NCI-H82 (cell line): ENCODE data around the gene UTP18.
A peak's percentile ranks its signal among the peaks of the same experiment; 100 is the strongest.
"Not testable (repeated sequence)": the region's sequence is repeated elsewhere in the genome, so short reads cannot be mapped to it uniquely, and the experiment has no call there.

Experiments
- DNase-seq: peaks from one replicate; lab custom pipeline; 2025; lab: John Stamatoyannopoulos, UW

The UTP18 gene

DNA sequence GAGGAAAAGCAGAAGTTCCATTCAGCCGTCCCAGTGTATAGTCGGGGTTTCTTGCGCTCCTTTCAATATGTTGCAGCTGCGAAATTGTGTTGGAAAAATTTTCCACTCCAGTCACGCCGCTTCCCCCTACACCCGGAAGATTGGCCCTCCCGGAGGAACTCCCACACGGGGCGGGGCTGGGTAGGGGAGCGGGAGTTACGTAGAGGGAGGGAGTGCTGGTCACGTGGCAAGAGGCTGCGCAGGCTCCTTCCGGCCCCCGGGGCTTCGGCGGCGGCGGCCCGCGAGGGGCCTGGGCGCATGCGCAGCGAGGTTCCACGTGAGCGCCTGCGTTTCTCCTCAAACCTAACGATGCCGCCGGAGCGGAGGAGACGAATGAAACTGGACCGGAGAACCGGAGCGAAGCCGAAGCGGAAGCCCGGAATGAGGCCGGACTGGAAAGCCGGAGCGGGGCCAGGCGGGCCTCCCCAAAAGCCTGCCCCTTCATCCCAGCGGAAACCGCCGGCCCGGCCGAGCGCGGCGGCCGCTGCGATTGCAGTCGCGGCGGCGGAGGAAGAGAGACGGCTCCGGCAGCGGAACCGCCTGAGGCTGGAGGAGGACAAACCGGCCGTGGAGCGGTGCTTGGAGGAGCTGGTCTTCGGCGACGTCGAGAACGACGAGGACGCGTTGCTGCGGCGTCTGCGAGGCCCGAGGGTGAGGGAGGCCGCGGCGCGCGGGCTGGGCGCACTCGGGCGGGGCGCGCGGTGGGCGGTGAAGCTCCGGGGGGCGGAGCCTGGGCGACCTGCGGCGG, at the start of gene UTP18:
Gene UTP18 (plus strand): TSS at position 310 of the 787 bp plus-strand sequence. CDS start 39 bp downstream, at position 349.
- DNase-seq: peak; percentile 99

DNA sequence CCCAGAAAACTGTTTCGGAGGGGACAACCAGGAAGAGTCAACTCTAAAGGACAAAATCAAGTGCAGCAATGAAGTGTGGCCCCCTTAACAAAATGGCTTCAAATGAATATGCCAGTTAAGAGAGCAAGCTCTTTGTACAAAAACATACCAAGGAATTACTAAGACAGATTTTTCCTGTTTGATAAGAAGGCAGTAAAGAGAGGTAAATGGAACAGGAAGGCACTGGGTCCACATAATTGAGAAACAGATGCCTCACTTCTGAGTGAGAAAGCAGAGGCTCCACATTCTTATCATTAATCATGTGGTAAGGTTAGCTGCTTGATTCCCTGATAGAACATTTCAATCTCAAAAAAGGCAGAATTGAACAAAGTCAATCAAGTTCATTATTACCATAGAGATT, 45.4 kb upstream of the UTP18 start:
- no peak for DNase-seq

DNA sequence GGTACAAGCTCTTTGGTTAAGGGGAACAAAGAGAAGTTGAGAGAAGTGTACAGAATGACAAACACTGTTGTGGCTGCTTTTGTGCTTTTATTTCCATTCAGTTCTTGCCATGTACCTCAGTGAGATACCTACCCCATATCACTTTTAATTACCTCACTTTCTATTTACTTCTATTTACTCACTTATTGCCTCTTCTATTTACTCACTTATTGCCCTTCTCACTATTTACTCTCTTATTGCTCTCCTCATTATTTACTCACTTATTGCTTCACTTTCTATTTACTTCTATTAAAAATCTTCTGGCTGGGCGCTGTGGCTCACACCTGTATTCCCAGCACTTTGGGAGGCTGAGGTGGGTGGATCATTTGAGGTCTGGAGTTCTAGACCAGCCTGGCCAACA, 42.4 kb upstream of the UTP18 start:
- DNase-seq: no peak

DNA sequence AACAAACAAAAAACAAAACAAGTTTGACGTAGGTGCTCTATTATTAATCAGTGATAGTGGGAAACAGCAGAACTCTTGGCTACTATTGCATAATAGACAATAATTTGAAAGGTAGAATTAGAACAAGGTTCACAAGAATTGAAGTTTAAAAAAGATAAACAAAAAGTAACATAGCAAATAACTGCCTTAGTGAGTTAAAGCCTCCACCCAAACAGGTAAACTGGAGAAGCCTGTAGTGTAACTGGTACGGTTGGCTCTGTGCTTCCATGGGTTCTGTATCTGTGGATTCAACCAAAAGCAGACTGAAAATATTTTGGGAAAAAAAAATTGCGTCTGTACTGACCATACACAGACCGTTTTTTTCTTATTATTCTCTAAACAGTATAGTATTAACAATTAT, 39.0 kb upstream of the UTP18 start:
- DNase-seq: no peak

DNA sequence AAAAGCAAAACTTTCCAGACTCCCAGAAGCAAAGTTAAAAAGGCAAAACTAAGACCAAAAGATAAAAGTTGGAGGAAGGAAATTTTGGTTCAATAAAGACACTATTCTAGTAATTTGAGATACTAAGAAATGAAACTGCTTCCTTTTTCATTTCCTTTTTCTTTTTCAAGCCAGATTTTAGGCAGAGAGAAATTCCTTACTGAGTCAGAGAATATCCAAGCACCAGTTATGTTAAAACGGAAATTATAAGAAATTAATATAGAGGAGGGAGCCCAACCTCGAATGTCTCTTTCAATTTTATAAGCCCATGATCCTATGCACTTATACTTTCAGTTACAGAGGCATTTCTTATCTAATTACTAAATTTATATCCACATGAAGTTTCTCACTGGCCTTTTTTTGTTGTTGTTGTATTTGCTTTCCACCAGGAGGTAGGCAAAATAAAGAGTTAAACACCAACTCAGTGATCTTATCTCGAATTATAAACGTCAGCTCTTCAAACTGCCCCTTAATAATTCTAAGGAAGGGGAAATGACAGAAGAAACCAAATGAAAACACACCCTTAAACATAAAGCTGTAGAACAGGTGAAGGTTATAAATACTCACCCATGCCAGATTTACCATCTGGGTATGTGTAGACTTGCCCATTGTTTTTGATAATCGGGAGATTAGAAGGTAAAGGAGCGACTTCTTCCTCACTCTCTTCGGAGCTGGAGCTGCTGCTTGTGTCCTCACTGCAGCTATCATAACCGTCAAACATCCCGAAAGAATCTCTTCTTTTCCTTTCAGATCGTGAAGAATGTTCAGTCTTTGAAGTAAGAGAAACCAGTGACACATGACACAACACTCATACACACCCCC, 35.7 kb upstream of the UTP18 start:
- DNase-seq: peak; percentile 13

DNA sequence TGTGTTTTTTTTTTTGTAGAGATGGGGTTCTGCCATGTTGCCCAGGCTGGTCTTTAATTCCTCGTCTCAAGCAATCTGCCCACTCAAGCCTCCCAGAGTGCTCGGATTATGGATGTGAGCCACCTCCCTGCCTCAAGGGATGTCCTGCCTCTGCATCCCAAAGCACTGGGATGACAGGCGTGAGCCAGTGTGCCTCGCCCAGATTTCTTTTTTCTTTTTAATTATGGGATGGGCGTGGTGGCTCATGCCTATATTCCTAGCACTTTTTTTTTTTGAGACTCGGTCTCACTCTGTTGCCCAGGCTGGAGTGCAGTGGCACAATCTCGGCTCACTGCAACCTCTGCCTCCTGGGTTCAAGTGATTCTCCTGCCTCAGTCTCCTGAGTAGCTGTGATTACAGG, 34.8 kb upstream of the UTP18 start:
- not testable (repeated sequence) for DNase-seq

DNA sequence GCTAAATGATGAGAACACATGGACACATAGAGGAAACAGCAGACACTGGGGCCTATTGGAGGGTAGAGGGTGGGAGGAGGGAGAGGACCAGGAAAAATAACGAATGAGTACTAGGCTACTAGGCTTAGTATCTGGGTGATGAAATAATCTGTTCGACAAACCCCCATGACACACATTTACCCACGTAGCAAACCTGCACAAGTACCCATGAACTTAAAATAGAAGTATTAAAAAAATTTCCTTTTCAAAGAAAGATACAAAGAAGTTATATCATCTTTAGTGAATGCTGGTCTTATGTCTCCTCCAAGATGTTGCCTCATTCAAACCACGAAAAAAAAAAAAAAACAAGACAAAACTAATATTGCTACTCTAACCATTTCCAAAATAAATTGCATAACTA, 32.2 kb upstream of the UTP18 start:
- DNase-seq: no peak

DNA sequence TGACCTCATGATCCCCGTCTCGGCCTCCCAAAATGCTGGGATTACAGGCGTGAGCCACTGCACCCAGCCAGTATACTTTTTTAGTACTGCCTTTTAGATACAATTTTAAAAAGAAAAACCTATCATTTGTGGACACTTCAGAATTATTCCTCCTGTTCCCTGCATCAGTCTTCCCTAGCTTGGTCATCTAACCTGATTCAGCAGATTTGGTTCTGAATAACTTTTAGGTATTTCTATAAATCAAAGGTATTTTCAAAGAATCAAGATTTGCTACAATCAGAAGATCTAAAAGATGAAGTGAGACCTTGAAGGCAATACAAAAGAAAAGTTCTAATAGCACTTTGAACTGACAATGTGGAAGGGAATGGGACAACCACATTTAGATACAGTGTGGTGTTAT, 30.5 kb upstream of the UTP18 start:
- DNase-seq: no peak

DNA sequence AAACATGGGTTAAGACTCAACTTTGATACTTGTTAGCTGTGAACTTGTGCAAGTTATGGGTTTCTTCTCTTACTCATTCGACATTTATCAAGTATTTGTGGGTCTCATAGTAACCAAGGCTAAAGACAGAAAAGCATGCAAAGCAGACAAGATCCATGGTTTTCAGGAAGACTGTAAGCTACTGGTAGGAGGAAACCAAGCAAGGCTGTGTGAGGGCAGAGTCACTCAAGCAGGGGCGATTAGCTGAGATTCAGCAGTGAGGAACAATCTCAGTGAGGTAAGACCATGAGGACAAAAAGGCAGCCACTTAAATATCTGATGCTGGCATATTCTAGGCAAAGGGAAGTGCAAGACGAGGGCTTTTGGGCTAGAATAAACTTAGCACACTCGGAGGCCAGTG, 30.0 kb upstream of the UTP18 start:
- DNase-seq: no peak

DNA sequence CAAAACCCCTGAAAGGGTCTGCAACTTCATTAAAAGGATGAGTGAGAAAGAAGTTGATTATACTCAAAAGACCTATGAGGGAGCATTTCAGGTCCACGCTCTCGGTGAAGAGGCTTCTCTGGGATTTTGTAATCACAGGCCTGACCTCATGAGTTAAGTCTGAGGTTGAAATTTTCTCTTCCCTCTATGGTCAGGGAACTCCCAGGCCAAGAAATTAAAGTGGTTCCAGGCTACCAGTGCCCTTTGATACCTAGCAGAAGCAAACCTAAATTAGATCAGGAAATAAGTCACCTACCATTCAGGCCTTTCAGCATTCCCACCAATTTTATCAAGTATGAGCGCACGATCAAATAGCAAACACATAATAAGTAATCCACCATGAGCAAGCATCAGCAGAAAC, 28.3 kb upstream of the UTP18 start:
- DNase-seq: no peak

DNA sequence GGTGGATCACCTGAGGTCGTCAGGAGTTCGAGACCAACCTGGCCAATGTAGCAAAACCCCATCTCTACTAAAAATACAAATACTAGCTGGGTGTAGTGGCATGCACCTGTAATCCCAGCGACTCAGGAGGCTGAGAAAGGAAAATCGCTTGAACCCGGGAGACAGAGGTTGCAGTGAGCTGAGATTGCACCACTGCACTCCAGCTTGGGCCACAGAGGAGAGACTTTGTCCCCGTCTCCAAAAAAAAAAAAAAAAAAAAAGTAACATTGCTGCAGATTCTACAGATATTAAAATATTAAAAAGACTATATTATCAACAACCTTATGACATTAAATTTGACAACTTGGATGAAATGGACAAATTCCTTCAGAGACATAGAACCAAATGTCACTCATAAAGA, 26.2 kb upstream of the UTP18 start:
- no peak for DNase-seq

DNA sequence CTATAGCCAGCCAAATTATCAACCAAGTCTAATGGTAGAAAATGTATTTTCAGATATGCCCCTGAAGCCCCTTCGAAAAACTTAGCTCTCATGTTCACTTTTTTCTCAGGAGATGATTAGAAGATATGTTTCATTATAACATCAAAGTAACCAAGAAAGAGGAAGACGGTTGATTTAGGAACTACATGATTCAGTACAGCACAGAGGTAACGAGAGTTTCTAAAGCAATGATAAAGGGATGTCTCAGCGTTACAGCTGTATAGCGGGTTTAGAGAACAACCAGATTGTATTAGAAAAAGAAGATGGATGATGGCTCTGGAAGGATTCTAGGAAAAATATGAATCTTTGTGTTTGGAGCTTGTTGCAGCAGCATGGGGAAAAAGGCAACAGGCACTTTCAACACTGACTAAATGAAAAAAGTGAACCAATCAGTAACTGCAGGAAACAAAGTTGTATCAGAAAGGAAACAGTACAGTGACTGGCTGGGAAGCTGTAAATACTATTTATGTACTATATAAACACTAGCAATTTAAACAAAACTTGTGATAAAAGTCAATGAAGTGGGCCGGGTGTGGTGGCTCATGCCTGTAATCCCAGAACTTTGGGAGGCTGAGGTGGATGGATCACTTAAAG, 22.0 kb upstream of the UTP18 start:
- DNase-seq: no peak

DNA sequence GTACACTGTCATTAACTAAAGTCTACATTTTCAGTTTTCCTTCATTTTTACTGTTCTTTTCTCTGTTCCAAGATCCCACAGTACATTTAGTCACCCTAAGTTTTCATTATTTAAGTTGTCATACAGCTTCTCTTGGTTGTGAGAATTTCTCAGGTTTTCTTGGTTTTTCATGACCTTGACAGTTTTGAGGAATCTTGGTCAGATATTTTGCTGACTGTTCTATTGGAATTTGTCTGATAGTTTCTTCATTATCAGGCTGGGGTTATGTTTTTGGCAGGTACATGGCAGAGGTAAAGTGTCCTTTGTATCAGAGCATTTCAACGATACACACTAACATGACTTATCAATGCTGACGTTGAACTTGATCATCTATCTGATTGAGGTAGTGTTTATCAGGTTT, 20.1 kb upstream of the UTP18 start:
- DNase-seq: no peak

DNA sequence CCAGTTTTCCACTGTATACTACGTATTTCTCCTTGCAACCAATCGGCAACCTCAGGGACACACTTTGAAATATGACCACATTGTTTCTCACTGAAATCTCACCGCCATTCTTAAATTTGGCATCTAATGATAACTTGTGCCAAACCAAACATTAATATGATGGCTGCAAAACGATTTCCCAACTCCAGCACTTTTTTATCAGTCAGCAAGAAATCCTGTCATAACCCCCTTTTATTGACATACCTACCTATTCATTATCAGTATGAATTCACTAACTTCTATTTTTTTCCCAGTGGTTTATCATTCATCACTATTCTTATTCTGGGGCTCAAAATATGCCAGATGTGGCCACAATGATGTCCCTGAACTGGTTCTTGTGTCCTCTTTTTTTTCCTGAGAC, 16.3 kb upstream of the UTP18 start:
- no peak for DNase-seq

DNA sequence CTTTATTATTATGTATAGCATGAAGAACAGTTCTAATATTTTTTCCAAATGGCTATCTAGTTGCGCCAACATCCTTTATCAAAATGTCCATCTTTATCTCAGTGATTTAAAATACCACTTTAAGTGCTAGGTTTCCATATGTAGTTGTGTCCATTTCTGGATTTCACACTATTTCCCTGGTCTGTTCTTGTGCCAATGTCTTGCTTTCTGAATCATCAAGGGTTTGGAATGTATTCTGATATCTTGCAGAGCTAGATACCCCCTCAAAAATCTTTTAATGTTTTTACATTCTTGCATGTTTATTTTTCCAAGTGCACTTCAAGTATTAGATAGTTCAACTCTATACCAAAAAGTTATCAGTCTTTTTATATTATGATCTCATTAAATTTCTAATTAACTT, 14.8 kb upstream of the UTP18 start:
- DNase-seq: no peak

DNA sequence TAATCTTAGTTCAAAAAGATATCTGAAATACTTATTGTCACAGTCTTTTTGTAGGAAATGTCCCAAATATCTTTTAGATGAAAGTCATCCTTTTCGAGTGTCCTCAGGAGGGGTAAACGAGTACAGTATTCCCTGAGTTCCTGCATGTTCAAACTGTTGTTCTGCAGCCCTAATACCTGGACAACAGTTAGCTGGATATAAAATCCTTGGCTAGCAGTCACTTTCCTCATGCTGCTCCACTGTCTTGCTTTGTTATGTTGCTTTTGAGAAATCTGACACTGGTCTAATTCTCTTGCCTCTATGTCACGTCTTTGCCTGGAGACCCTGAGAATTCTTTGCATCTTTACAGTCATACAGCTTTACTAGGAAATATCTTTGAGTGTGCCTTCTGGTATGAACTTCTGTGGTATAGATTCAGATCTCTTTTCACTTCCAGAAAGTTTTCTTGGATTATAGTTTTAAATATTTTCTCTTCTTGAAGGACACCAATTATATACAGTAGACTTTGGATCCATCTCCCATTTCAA, 10.0 kb upstream of the UTP18 start:
- no peak for DNase-seq

DNA sequence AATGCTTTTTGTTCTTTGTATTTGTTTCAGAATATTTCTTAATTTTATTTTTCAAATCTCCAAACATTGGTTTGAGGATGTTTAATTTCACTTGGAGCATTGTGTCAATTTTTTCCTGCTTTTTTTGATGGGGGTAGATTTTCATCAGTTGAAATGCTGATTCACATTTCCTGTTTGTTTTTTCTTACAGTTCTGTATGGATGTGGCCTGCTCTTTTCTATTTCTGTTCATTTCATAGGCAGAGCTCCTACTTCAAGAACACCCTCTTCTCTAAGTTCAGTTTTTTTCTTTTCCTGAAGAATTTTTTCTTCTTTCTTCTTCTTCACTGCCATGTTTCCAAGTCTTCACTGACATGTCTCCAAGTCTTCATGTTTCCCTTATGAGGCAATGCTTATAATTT, 9.3 kb upstream of the UTP18 start:
- no peak for DNase-seq

DNA sequence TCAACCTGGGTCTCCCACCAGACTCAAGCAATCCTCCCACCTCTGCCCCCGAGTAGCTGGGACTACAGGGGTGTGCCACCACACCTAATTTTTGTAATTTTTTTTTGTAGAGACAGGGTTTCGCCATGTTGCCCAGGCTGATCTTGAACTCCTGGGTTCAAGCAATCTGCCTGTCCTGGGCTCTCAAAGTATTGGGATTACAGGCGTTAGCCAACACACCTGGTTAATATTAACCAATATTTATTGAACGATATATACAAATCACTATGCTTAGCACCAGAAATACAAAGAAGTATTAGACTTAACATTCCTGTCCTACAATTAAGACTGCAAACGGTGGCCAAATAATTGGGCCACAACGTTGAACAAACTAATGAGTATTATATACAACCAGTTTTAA, 4.7 kb upstream of the UTP18 start:
- no peak for DNase-seq

DNA sequence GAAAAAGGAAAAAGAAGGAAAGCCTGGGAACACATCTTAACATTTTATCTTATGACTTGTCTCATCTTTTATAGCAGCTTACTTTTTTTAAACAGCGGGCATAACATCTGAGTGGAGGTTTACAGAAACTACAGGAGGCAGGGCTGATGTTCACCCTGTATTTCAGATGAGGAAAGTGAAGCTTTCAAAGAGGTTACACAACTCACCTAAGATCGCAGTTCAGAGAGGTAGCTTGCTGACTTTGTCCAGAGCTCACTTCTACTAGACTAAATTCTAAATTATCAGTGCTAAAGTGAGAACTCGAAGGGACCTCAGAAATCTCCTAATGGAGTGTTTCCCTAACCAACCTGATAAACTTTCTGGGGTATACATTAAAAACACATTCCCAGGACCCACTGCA, 4.2 kb upstream of the UTP18 start:
- no peak for DNase-seq

DNA sequence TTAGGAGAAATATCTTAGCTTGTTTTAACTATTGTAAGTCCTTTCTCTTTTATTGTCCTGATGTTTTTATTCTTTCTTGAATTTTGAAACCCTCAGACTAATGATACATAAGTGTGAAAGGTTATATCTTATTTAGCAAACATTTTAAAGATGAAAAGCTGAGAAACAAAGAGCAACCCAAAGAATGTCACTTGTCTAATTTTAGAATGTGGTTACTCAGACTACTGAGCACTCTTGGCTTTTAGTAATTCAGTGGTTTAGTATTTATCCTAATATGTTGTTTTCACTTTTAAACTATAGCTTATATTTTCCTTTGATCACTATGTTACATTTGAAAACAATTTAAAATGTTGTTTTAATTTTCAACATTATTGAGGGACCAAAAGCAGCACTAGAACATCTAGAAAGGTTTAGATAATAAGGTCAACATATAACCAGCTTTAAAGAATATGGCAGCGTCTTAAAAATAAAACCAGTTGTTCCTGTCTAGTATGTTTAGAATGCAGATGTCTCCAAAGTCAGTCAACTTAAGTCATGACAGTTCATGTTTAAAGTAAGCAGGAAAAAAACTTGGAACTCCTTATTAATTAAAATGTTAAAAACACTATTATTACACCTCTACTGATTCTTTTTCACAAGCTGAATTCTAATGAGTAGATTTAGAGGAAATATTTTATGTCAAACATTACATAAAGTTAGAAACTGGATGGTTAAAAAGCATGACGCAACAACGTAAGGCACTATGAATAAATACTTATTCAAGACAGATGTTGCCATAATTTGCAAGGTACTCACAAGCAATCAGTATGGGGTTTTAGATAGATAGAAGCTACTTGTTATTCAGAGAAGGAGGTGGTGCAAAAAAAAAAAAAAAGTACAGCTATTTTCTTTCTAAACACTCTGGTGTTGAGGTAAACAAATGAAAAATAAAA, 2.9 kb upstream of the UTP18 start:
- DNase-seq: no peak

DNA sequence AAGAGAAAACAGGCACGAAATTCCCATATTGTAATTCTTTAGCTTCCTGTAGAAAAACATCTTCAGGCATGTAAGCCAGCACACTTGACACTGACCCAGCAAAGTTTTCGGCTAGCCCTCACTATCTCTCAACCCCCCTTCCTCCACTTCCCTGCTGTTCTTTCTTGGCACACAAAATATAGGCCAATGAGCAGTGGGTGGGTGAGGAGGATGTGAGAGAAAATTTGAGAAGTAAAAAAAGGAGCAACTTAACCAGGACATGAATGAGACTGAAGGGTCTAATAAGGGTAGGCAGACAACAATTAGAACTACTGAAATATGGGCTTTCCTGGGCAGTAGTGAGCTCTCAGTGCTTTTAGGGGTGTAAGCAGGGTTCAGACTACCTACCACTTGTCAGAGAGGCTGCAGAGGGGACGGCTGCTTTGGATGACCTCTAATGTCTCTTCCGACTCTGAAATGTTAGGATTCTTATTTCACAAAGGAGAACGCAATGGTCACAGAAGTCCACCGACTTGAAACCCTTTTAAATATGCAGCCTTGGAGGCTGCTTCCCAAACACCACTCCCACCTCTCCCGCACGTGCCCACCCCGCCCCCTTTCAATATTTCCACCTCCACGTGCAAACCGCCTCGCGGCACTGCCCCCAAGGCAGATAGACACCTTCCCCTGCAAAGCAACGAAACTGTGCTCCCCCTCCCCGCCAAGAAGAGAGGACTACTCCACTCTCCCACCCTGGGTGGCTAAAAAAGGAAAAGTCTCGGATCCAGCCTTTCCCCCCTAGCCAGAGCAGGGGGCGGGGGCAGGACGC, 1.4 kb upstream of the UTP18 start:
- peak; percentile 63 for DNase-seq
